ENCODE data around the gene TTF1.

DNA sequence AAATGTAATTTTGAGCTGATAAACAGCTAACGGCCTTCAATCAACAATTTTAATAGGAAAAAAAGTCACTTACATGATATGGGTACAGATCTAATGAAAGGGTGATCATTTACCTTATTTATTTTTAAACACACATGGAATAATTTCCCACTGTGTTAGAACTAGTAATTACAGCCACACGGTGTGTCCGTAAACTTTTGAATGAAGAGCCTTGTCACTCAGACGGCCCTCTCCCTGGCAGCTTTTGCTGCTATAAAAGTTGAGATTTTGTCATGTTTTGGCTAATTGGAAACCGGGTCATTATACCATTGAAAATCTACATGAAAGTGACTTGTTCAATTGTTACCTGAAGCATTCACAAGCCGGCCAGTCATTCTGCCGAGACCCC is 19.0 kb upstream of the TTF1 start:
- TF ChIP-seq EZH2 (IDR thresholded peaks at IDR 0.05; ENCODE audit: low read depth) = no peak
- TF ChIP-seq, protein P1, sequence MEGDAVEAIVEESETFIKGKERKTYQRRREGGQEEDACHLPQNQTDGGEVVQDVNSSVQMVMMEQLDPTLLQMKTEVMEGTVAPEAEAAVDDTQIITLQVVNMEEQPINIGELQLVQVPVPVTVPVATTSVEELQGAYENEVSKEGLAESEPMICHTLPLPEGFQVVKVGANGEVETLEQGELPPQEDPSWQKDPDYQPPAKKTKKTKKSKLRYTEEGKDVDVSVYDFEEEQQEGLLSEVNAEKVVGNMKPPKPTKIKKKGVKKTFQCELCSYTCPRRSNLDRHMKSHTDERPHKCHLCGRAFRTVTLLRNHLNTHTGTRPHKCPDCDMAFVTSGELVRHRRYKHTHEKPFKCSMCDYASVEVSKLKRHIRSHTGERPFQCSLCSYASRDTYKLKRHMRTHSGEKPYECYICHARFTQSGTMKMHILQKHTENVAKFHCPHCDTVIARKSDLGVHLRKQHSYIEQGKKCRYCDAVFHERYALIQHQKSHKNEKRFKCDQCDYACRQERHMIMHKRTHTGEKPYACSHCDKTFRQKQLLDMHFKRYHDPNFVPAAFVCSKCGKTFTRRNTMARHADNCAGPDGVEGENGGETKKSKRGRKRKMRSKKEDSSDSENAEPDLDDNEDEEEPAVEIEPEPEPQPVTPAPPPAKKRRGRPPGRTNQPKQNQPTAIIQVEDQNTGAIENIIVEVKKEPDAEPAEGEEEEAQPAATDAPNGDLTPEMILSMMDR (conservative IDR thresholded peaks at IDR 0.05) = no peak

All from PC-9 (cell line).